GM12878 (cell line): ENCODE results near the gene CDC42EP3. TPM values are rescaled to one million over a fixed set of nuclear protein-coding genes. Genes with fewer than 3 reads are reported as not detected.

Source experiments
- ATAC-seq: fragments of 200-7000 bp; cut with Tn5 transposase; 3 replicates; pipeline ENCODE4 v1.9.1; 2020; ENCODE audit warnings: mild to moderate bottlenecking, moderate library complexity
- BruUV-seq: library from RNA; stranded (reverse); fragments of 400-500 nt; replicated peaks from 2 replicates; lab custom pipeline; 2021; lab: Mats Ljungman, UMichigan
- CTCF ChIA-PET: fragments of 300-600 bp; sonication (Branson Sonifier 250); formaldehyde crosslinking; extraction: SDS; loops from one replicate; lab custom pipeline; 2021; ENCODE audit warnings: inconsistent platforms; lab: Yijun Ruan, JAX
- POLR2A ChIA-PET: fragments of 350-600 bp; formaldehyde crosslinking; extraction: SDS; loops from one replicate; lab custom pipeline; 2021; ENCODE audit warnings: inconsistent platforms; lab: Charles Lee
- RAD21 ChIA-PET: fragments of 300-600 bp; sonication (Branson Sonifier 250); formaldehyde crosslinking; loops from one replicate; lab custom pipeline; 2023; ENCODE audit warnings: antibody characterized with exemption; ENCODE audit not compliant: unreplicated experiment; lab: Charles Lee
- SMC1A ChIA-PET: fragments of 300-600 bp; sonication (Branson Sonifier 250); formaldehyde crosslinking; loops from one replicate; lab custom pipeline; 2023; ENCODE audit not compliant: unreplicated experiment, uncharacterized antibody; lab: Charles Lee
- DNase-seq: peaks from one replicate; pipeline ENCODE4 v3.0.0-alpha.2; 2011; ENCODE audit warnings: low read depth, low spot score
- FAIRE-seq: peaks from 3 replicates; lab custom pipeline; 2011; peaks lifted over from hg19 to GRCh38; lab: Jason Lieb, UNC
- H2AFZ ChIP-seq: 2 replicates; pipeline ENCODE4 v1.6.0; 2011; ENCODE audit warnings: low read depth, low read length, control low read depth; ENCODE audit not compliant: control insufficient read depth
- H3K27ac ChIP-seq: 2 replicates; pipeline ENCODE4 v1.5.1; 2011; ENCODE audit warnings: control low read depth; ENCODE audit not compliant: control insufficient read depth, insufficient read depth
- H3K27me3 ChIP-seq, 2 experiments: replicated peaks in 1 of 2; 2 replicates each; pipeline versions ENCODE4 v1.6.0 to v1.6.1; 2011; ENCODE audit warnings: low read length in 1 of 2; ENCODE audit not compliant: control insufficient read depth in 2 of 2, insufficient read depth in 2 of 2
- H3K36me3 ChIP-seq, 2 experiments: 2 replicates each; pipeline ENCODE4 v1.5.1; 2011; ENCODE audit warnings: low read length in 1 of 2; ENCODE audit not compliant: control insufficient read depth in 2 of 2, insufficient read depth in 2 of 2
- H3K4me1 ChIP-seq: 2 replicates; pipeline ENCODE4 v1.6.1; 2011; ENCODE audit warnings: mild to moderate bottlenecking, low read length, moderate library complexity, mixed read lengths; ENCODE audit not compliant: control insufficient read depth, insufficient read depth
- H3K4me2 ChIP-seq: 2 replicates; pipeline ENCODE4 v1.6.0; 2011; ENCODE audit warnings: control low read depth; ENCODE audit not compliant: control insufficient read depth, insufficient read depth
- H3K4me3 ChIP-seq: fragments of 200-600 bp; sonication (generic); 2 replicates; pipeline ENCODE4 v1.5.1; 2016
- H3K79me2 ChIP-seq: 2 replicates; pipeline ENCODE4 v1.6.0; 2011; ENCODE audit warnings: low read length; ENCODE audit not compliant: control insufficient read depth, insufficient read depth
- H3K9ac ChIP-seq: 2 replicates; pipeline ENCODE4 v1.8.0; 2011; ENCODE audit warnings: low read length, control low read depth, mixed read lengths; ENCODE audit not compliant: control insufficient read depth, insufficient read depth
- H3K9me3 ChIP-seq: replicated peaks from 3 replicates; pipeline ENCODE4 v1.5.1; 2011; ENCODE audit warnings: mild to moderate bottlenecking, low read length; ENCODE audit not compliant: control insufficient read depth, insufficient read depth
- H4K20me1 ChIP-seq: 2 replicates; pipeline ENCODE4 v1.6.0; 2011; ENCODE audit not compliant: control insufficient read depth, insufficient read depth
- CBFB ChIP-seq: IDR thresholded peaks from 2 replicates; pipeline ENCODE4 v1.6.1; 2016; ENCODE audit warnings: antibody characterized with exemption, low read depth
- CBX5 ChIP-seq: sonication (generic); IDR thresholded peaks from 2 replicates; pipeline ENCODE4 v1.6.1; 2016; ENCODE audit warnings: low read depth, moderate library complexity, mild to moderate bottlenecking, inconsistent platforms
- NFYB ChIP-seq: IDR thresholded peaks from 2 replicates; pipeline ENCODE4 v1.6.1; 2011; ENCODE audit warnings: low read depth, mild to moderate bottlenecking, low read length, improper control_type of control experiment, moderate library complexity; ENCODE audit not compliant: insufficient read depth
- SMARCA5 ChIP-seq: fragments of 450-650 bp; IDR thresholded peaks from 2 replicates; pipeline ENCODE4 v1.6.1; 2017; ENCODE audit warnings: mild to moderate bottlenecking
- SREBF2 ChIP-seq: IDR thresholded peaks from 2 replicates; pipeline ENCODE4 v1.6.1; 2012; ENCODE audit warnings: mild to moderate bottlenecking, low read length
- TBL1XR1 ChIP-seq: IDR thresholded peaks from 2 replicates; pipeline ENCODE4 v1.6.1; 2012; ENCODE audit warnings: low read depth, low read length, improper control_type of control experiment
- USF2 ChIP-seq: IDR thresholded peaks from 2 replicates; pipeline ENCODE4 v1.6.1; 2011; ENCODE audit warnings: low read depth, low read length, improper control_type of control experiment, borderline replicate concordance
- ZNF217 ChIP-seq: fragments of 450-650 bp; IDR thresholded peaks from 2 replicates; pipeline ENCODE4 v1.6.1; 2017; ENCODE audit warnings: antibody characterized with exemption, mild to moderate bottlenecking
- WGBS: methylation state at CpG from one replicate; pipeline ENCODE4 v1.1.6; 2016; ENCODE audit warnings: low lambda C conversion rate; ENCODE audit not compliant: insufficient replicate concordance, insufficient coverage; ENCODE audit errors: missing lambda C conversion rate; 5-methylcytosine and 5-hydroxymethylcytosine counted together
- in situ Hi-C: fragments of 300-500 bp; cut with MboI; formaldehyde crosslinking; loops from 9 replicates; pipeline ENCODE4 v1.14.3; 2018; ENCODE audit warnings: mixed read lengths
- intact Hi-C: fragments of 100-400 bp; cut with micrococcal nuclease; formaldehyde crosslinking; loops from one replicate; pipeline ENCODE4 v1.14.2; 2022; ENCODE audit not compliant: unreplicated experiment
- polyA plus RNA-seq, 11 experiments: library from polyadenylated mRNA; depleted of rRNA in 4 of 11; unstranded in 6 of 11; stranded (reverse) in 5 of 11; fragments of >200 nt; fragmentation: Nextera tagmentation in 4 of 11; fragmentation: Illumina TruSeq in 1 of 11; extraction: Ambion mirVana in 4 of 11; extraction: Trizol in 1 of 11; gene quantifications; 1 replicate in 1 of 11; 2 replicates in 10 of 11; pipeline versions ENCODE4 v1.2.1 to v1.2.3, GENCODE V29; 2011 to 2016; ENCODE audit warnings: inconsistent platforms in 2 of 11, missing spikeins in 2 of 11, low read depth in 1 of 11
- total RNA-seq, 4 experiments: library from RNA; depleted of rRNA in 3 of 4; stranded (reverse); fragments of >200 nt in 3 of 4; fragmentation: Illumina TruSeq in 1 of 4; extraction: Trizol in 1 of 4; gene quantifications; 2 replicates each; pipeline versions ENCODE4 v1.2.1 to v1.2.3, GENCODE V29; 2013 to 2021

The CDC42EP3 gene
- total and polyA plus RNA-seq, 10 of the 15 experiments (the other 5 are each of a cell fraction or from before 2014, with no cell fraction given) = 11.8 to 86.9 (median 52.9) TPM

- Histone ChIP-seq H3K36me3 (peaks cover 2 to 20% of the 10 kb centered on the region in 2 experiments; a peak in 3 of 4 replicates), H3K27me3 (no peaks in the 10 kb centered on the region), H3K9ac (no peak overlapping the region), H3K4me2 (peak overlapping the region; percentile 82), H3K9me3 (no peaks in the 10 kb centered on the region), H3K4me3 (peak overlapping the region; percentile 82), H3K79me2 (peaks cover 93% of the 10 kb centered on the region)
- CTCF ChIA-PET = interaction anchor here (1.4 to 2.8 kb wide), 3 partner anchors 11 to 165 kb away, joined by 5 to 13 read pairs (median 12); no protein-coding TSS in a partner anchor
- POLR2A ChIA-PET = interaction anchor here (1.5 to 9.9 kb wide), 4 partner anchors 12 to 96 kb away, joined by 3 to 171 read pairs (median 6); no protein-coding TSS in a partner anchor
- FAIRE-seq (no peak), ATAC-seq (no peak)
- WGBS = 75% methylated on average over 2 of the region's 2 CpGs
- in situ Hi-C loops = loop anchor here (5.0 kb wide), 1 partner anchor 255 kb away; no protein-coding TSS in a partner anchor
- no TSS peak for BruUV-seq
- SMC1A ChIA-PET = interaction anchor here (1.0 to 14.0 kb wide), 7 partner anchors 8 to 250 kb away, joined by 3 to 246 read pairs (median 4); no protein-coding TSS in a partner anchor
- RAD21 ChIA-PET = interaction anchor here (0.7 to 7.8 kb wide), 4 partner anchors 13 to 97 kb away, joined by 3 to 127 read pairs (median 62); no protein-coding TSS in a partner anchor
- TF ChIP-seq CBFB = no peak
- TF ChIP-seq CBX5 = no peak
- TF ChIP-seq TBL1XR1 = no peak
- TF ChIP-seq NFYB = no peak
- TF ChIP-seq SMARCA5 = peak; percentile 88; the same call in 1 of the 2 replicates
- TF ChIP-seq SREBF2 = no peak
- peak; percentile 62; the same call in 1 of the 2 replicates for TF ChIP-seq ZNF217
- TF ChIP-seq USF2 = no peak
- TF ChIP-seq, all 136 proteins: peak for 2
- Histone ChIP-seq H4K20me1 (0 out of 2 replicates have a peak, but pooled peaks cover 3% of the 10 kb centered on the region), H3K27ac (peak overlapping the region; percentile 54), H3K4me1 (0 out of 2 replicates have a peak, but pooled peaks cover 3% of the 10 kb centered on the region), H2AFZ (no peak overlapping the region)
- intact Hi-C loops = loop anchor here (2.0 to 5.0 kb wide), 2 partner anchors 45 to 165 kb away; no protein-coding TSS in a partner anchor
- DNase-seq = no peak
Observed at GRCh38 chr2:37667704-37668103, 3.7 kb downstream of the CDC42EP3 start.
